IMR-90 (cell line): ENCODE data around the gene CHN1. TPM values are rescaled to one million over a fixed set of nuclear protein-coding genes. Genes with fewer than 3 reads are reported as not detected.
A peak's percentile ranks its signal among the peaks of the same experiment; 100 is the strongest.

Experiments used
- ATAC-seq: fragments of 200-7000 bp; cut with Tn5 transposase; 2 replicates; pipeline ENCODE4 v1.9.1; 2020; ENCODE audit warnings: low read depth, mild to moderate bottlenecking, moderate library complexity
- BruUV-seq: library from RNA; stranded (reverse); fragments of 400-500 nt; replicated peaks from 2 replicates; lab custom pipeline; 2021; lab: Mats Ljungman, UMichigan
- CTCF ChIA-PET: fragments of 300-600 bp; formaldehyde crosslinking; extraction: SDS; loops from one replicate; lab custom pipeline; 2021; ENCODE audit warnings: antibody characterized with exemption; lab: Yijun Ruan, JAX
- POLR2A ChIA-PET: fragments of 300-600 bp; sonication (Branson Sonifier 250); formaldehyde crosslinking; loops from one replicate; lab custom pipeline; 2022; ENCODE audit warnings: antibody characterized with exemption; ENCODE audit not compliant: unreplicated experiment; lab: Charles Lee
- DNase-seq: peaks from one replicate; pipeline ENCODE4 v3.0.0; 2013
- H2AFZ ChIP-seq: replicated peaks from 2 replicates; pipeline ENCODE3; 2013; ENCODE audit warnings: low read length, mild to moderate bottlenecking; ENCODE audit not compliant: poor library complexity
- H2AK5ac ChIP-seq: 2 replicates; pipeline ENCODE4 v1.6.1; 2013; ENCODE audit warnings: low read depth, low read length, inconsistent platforms
- H2AK9ac ChIP-seq: replicated peaks from 2 replicates; pipeline ENCODE3; 2013; ENCODE audit warnings: mild to moderate bottlenecking, low read depth, low read length, moderate library complexity; ENCODE audit not compliant: poor library complexity
- H2BK120ac ChIP-seq: 2 replicates; pipeline ENCODE4 v1.6.1; 2013; ENCODE audit warnings: low read depth, low read length, inconsistent platforms
- H2BK15ac ChIP-seq: 3 replicates; pipeline ENCODE4 v1.6.1; 2013; ENCODE audit warnings: low read depth, low read length, inconsistent platforms
- H2BK20ac ChIP-seq: 2 replicates; pipeline ENCODE4 v1.6.1; 2013; ENCODE audit warnings: low read depth, mild to moderate bottlenecking, inconsistent platforms, low read length, moderate library complexity
- H2BK5ac ChIP-seq: 2 replicates; pipeline ENCODE4 v1.6.1; 2013; ENCODE audit warnings: mild to moderate bottlenecking, low read depth, low read length, inconsistent platforms; ENCODE audit not compliant: poor library complexity, severe bottlenecking
- H3K14ac ChIP-seq: replicated peaks from 2 replicates; pipeline ENCODE4 v1.6.1; 2013; ENCODE audit warnings: low read depth, low read length, inconsistent platforms
- H3K18ac ChIP-seq: 2 replicates; pipeline ENCODE4 v1.6.1; 2013; ENCODE audit warnings: low read depth, low read length, control low read depth
- H3K23ac ChIP-seq: 2 replicates; pipeline ENCODE4 v1.6.1; 2013; ENCODE audit warnings: low read depth, low read length, inconsistent platforms
- H3K27ac ChIP-seq: 2 replicates; pipeline ENCODE4 v1.5.1; 2013; ENCODE audit warnings: mild to moderate bottlenecking, control low read depth, low read length; ENCODE audit not compliant: insufficient read depth
- H3K27me3 ChIP-seq: 2 replicates; pipeline ENCODE4 v1.6.1; 2013; ENCODE audit warnings: low read length; ENCODE audit not compliant: control insufficient read depth, insufficient read depth
- H3K36me3 ChIP-seq: 2 replicates; pipeline ENCODE4 v1.6.1; 2013; ENCODE audit warnings: low read length, mixed read lengths; ENCODE audit not compliant: control insufficient read depth, insufficient read depth
- H3K4ac ChIP-seq: 2 replicates; pipeline ENCODE4 v1.6.1; 2013; ENCODE audit warnings: low read depth, low read length, inconsistent platforms
- H3K4me1 ChIP-seq: 2 replicates; pipeline ENCODE4 v1.6.1; 2013; ENCODE audit warnings: low read length, mixed read lengths; ENCODE audit not compliant: control insufficient read depth, insufficient read depth
- H3K4me2 ChIP-seq: 2 replicates; pipeline ENCODE4 v1.6.1; 2013; ENCODE audit warnings: low read depth, mild to moderate bottlenecking, control low read depth, low read length, moderate library complexity
- H3K4me3 ChIP-seq: 2 replicates; pipeline ENCODE4 v1.5.1; 2013; ENCODE audit warnings: low read depth, mild to moderate bottlenecking, control low read depth, low read length, moderate library complexity; ENCODE audit not compliant: insufficient read depth
- H3K56ac ChIP-seq: 2 replicates; pipeline ENCODE4 v1.6.1; 2013; ENCODE audit warnings: low read length, inconsistent platforms; ENCODE audit not compliant: insufficient read depth; ENCODE audit errors: extremely low read depth
- H3K79me1 ChIP-seq, 2 experiments: 2 replicates each; pipeline ENCODE4 v1.6.1; 2013; ENCODE audit warnings: low read length in 2 of 2, inconsistent platforms in 1 of 2, low read depth in 1 of 2
- H3K9ac ChIP-seq: 2 replicates; pipeline ENCODE4 v1.6.1; 2013; ENCODE audit warnings: low read depth, low read length, control low read depth
- H3K9me1 ChIP-seq: 2 replicates; pipeline ENCODE4 v1.6.1; 2013; ENCODE audit warnings: low read length, inconsistent platforms; ENCODE audit not compliant: insufficient read depth
- H3K9me3 ChIP-seq: 2 replicates; pipeline ENCODE4 v1.6.1; 2013; ENCODE audit warnings: low read length; ENCODE audit not compliant: control insufficient read depth, insufficient read depth
- H4K20me1 ChIP-seq: 2 replicates; pipeline ENCODE4 v1.6.1; 2013; ENCODE audit warnings: low read length, inconsistent platforms; ENCODE audit not compliant: insufficient read depth
- H4K5ac ChIP-seq: 2 replicates; pipeline ENCODE4 v1.6.1; 2013; ENCODE audit warnings: mild to moderate bottlenecking, low read depth, low read length, control low read depth
- H4K8ac ChIP-seq, 2 experiments: 2 replicates each; pipeline ENCODE4 v1.6.1; 2013; ENCODE audit warnings: low read depth in 2 of 2, low read length in 2 of 2, control low read depth in 1 of 2, inconsistent platforms in 1 of 2
- H4K91ac ChIP-seq: 2 replicates; pipeline ENCODE4 v1.6.1; 2013; ENCODE audit warnings: low read depth, low read length, inconsistent platforms; ENCODE audit not compliant: insufficient read depth
- BHLHE40 ChIP-seq: fragments of 150-350 bp; IDR thresholded peaks from 2 replicates; pipeline ENCODE4 v1.6.1; 2016; ENCODE audit warnings: mild to moderate bottlenecking, low read depth, low read length
- CEBPB ChIP-seq: IDR thresholded peaks from 2 replicates; pipeline ENCODE4 v1.6.1; 2012; ENCODE audit warnings: low read depth, low read length, improper control_type of control experiment
- CHD1 ChIP-seq: IDR thresholded peaks from 2 replicates; pipeline ENCODE4 v1.6.1; 2012; ENCODE audit warnings: low read depth, low read length, improper control_type of control experiment
- FOS ChIP-seq: fragments of 150-350 bp; IDR thresholded peaks from 2 replicates; pipeline ENCODE4 v1.6.1; 2016; ENCODE audit warnings: low read depth, low read length
- MAFK ChIP-seq: IDR thresholded peaks from 2 replicates; pipeline ENCODE4 v1.6.1; 2012; ENCODE audit warnings: low read depth, low read length, improper control_type of control experiment
- MAZ ChIP-seq: IDR thresholded peaks from 2 replicates; pipeline ENCODE4 v1.6.1; 2012; ENCODE audit warnings: low read depth, mild to moderate bottlenecking, low read length, improper control_type of control experiment, moderate library complexity, borderline replicate concordance
- MXI1 ChIP-seq: IDR thresholded peaks from 2 replicates; pipeline ENCODE4 v1.6.1; 2012; ENCODE audit warnings: low read depth, mild to moderate bottlenecking, low read length, moderate library complexity, borderline replicate concordance
- NFE2L2 ChIP-seq: fragments of 150-350 bp; IDR thresholded peaks from 2 replicates; pipeline ENCODE4 v1.6.1; 2016; ENCODE audit warnings: low read depth, mild to moderate bottlenecking, low read length
- POLR2A ChIP-seq: IDR thresholded peaks from 2 replicates; pipeline ENCODE4 v1.6.1; 2012; ENCODE audit warnings: mild to moderate bottlenecking, low read depth, low read length
- RCOR1 ChIP-seq: IDR thresholded peaks from 2 replicates; pipeline ENCODE4 v1.6.1; 2012; ENCODE audit warnings: mild to moderate bottlenecking, low read length, improper control_type of control experiment; ENCODE audit not compliant: insufficient replicate concordance
- RFX5 ChIP-seq: IDR thresholded peaks from 2 replicates; pipeline ENCODE4 v1.8.0; 2012; ENCODE audit warnings: low read depth, mild to moderate bottlenecking, low read length, moderate library complexity
- SMC3 ChIP-seq: fragments of 150-350 bp; IDR thresholded peaks from 2 replicates; pipeline ENCODE4 v1.6.1; 2016; ENCODE audit warnings: low read depth, mild to moderate bottlenecking, antibody characterized with exemption, low read length, moderate library complexity
- WGBS, 2 experiments: methylation state at CpG; one replicate each; pipeline versions ENCODE4 v1.1.5 to v1.1.7; 2013; ENCODE audit warnings: missing lambda C conversion rate in 2 of 2; ENCODE audit not compliant: insufficient read length in 1 of 2; ENCODE audit errors: extremely low coverage in 2 of 2; 5-methylcytosine and 5-hydroxymethylcytosine counted together
- dilution Hi-C: fragments of 300-500 bp; cut with HindIII; formaldehyde crosslinking; loops from one replicate; pipeline ENCODE4 v1.14.3; 2018; ENCODE audit warnings: low sequenced_read_pairs; ENCODE audit not compliant: unreplicated experiment
- in situ Hi-C: fragments of 300-500 bp; cut with MboI; formaldehyde crosslinking; loops from 3 replicates; pipeline ENCODE4 v1.14.3; 2019; ENCODE audit warnings: low sequenced_read_pairs, inconsistent platforms, mixed read lengths
- intact Hi-C: fragments of 100-400 bp; cut with micrococcal nuclease; formaldehyde crosslinking; loops from 2 replicates; pipeline ENCODE4 v1.10.0; 2022
- polyA plus RNA-seq, 3 experiments: library from polyadenylated mRNA; depleted of rRNA; stranded (reverse); fragments of >200 nt; gene quantifications; 2 replicates each; pipeline ENCODE4 v1.2.3, GENCODE V29; 2012; ENCODE audit warnings: low replicate concordance in 1 of 3
- total RNA-seq: library from RNA; depleted of rRNA; stranded (reverse); fragments of >200 nt; gene quantifications from 2 replicates; pipeline ENCODE4 v1.2.3, GENCODE V29; 2012
- TF ChIP-seq, protein P1 (sequence below): fragments of 150-350 bp; IDR thresholded peaks from 2 replicates; pipeline ENCODE4 v1.6.1; 2017; ENCODE audit warnings: mild to moderate bottlenecking, antibody characterized with exemption, low read length, low read depth
- TF ChIP-seq, protein P2 (sequence below): conservative IDR thresholded peaks from 2 replicates; pipeline ENCODE4 v1.5.1; 2012; ENCODE audit warnings: mild to moderate bottlenecking, low read depth, low read length, improper control_type of control experiment
- TF ChIP-seq, protein P3 (sequence below): fragments of 150-350 bp; IDR thresholded peaks from 2 replicates; pipeline ENCODE4 v1.6.1; 2016; ENCODE audit warnings: low read depth, mild to moderate bottlenecking, low read length, moderate library complexity, borderline replicate concordance

The CHN1 gene
- total and polyA plus RNA-seq, 2 of the 4 experiments (the other 2 are of a cell fraction) = 58.4 to 66.9 TPM

DNA sequence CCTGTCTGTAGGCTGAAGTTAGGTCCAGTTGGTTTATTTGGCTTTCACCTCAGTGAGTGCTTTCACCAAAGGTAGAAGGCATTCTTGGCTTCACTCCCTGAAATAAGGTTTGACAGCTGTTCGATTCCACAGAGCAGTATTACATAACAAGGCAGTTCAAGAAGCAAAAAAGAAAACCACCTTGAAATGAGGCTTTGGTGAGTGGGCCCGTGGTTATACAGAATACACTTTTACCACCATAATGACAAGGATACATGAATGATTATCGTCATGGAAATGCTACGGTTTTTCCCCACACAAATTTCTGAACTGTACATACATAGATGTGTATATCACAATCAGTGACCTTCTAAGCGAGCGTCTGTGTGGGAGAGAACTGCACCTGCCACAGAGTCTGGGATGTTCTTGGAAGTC, 160.9 kb downstream of the CHN1 start:
- Histone ChIP-seq H3K9ac (peak overlapping the region; percentile 16; the same call in 1 of the 2 replicates), H4K8ac (peak overlapping the region; percentile 30 to 36; a peak in 3 of 4 replicates), H3K14ac (peak overlapping the region; percentile 10), H3K4me1 (peaks cover 13% of the 10 kb centered on the region), H4K91ac (peak overlapping the region; percentile 77), H2BK5ac (peak overlapping the region; percentile 89), H2BK120ac (peak overlapping the region; percentile 39; the same call in 1 of the 2 replicates), H2BK15ac (peak overlapping the region; percentile 45; the same call in 1 of the 3 replicates), H3K4me3 (peak overlapping the region; percentile 65; the same call in 1 of the 2 replicates), H2AK5ac (peak overlapping the region; percentile 27; the same call in 1 of the 2 replicates), H2BK20ac (peak overlapping the region; percentile 30; the same call in 1 of the 2 replicates), H3K9me1 (peaks cover 11% of the 10 kb centered on the region), H4K20me1 (no peaks in the 10 kb centered on the region), H2AK9ac (no peak overlapping the region), H3K18ac (peak overlapping the region; percentile 75; the same call in 1 of the 2 replicates), H3K27me3 (no peaks in the 10 kb centered on the region), H3K27ac (peak overlapping the region; percentile 35; the same call in 1 of the 2 replicates), H4K5ac (peak overlapping the region; percentile 60; the same call in 1 of the 2 replicates), H2AFZ (no peak overlapping the region), H3K4ac (peak overlapping the region; percentile 41; the same call in 1 of the 2 replicates), H3K9me3 (no peaks in the 10 kb centered on the region), H3K4me2 (peak overlapping the region; percentile 83), H3K36me3 (no peaks in the 10 kb centered on the region), H3K23ac (peak overlapping the region; percentile 62), H3K79me1 (peaks cover 8 to 39% of the 10 kb centered on the region in 2 experiments), H3K56ac (no peak overlapping the region)
- POLR2A ChIA-PET = interaction anchor here (0.5 to 0.7 kb wide), 3 partner anchors 11 to 339 kb away, joined by 3 to 4 read pairs (median 4); no protein-coding TSS in a partner anchor
- DNase-seq (no peak), ATAC-seq (no peak)
- in situ Hi-C loops = loop anchor here (5.0 kb wide), 1 partner anchor 67 kb away; no protein-coding TSS in a partner anchor
- no CpG with 5 or more reads among the region's 6 CpGs for WGBS, 2 experiments
- dilution Hi-C loops = no loop called here
- BruUV-seq = no TSS peak
- CTCF ChIA-PET = no interaction called here
- intact Hi-C loops = no loop called here
- TF ChIP-seq, protein P1, sequence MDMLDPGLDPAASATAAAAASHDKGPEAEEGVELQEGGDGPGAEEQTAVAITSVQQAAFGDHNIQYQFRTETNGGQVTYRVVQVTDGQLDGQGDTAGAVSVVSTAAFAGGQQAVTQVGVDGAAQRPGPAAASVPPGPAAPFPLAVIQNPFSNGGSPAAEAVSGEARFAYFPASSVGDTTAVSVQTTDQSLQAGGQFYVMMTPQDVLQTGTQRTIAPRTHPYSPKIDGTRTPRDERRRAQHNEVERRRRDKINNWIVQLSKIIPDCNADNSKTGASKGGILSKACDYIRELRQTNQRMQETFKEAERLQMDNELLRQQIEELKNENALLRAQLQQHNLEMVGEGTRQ = no peak
- TF ChIP-seq FOS (no peak), CEBPB (no peak), NFE2L2 (no peak), RFX5 (no peak), RCOR1 (no peak), SMC3 (no peak), POLR2A (no peak), MAZ (no peak), MXI1 (no peak), MAFK (no peak), BHLHE40 (no peak), CHD1 (no peak)
- TF ChIP-seq, protein P2, sequence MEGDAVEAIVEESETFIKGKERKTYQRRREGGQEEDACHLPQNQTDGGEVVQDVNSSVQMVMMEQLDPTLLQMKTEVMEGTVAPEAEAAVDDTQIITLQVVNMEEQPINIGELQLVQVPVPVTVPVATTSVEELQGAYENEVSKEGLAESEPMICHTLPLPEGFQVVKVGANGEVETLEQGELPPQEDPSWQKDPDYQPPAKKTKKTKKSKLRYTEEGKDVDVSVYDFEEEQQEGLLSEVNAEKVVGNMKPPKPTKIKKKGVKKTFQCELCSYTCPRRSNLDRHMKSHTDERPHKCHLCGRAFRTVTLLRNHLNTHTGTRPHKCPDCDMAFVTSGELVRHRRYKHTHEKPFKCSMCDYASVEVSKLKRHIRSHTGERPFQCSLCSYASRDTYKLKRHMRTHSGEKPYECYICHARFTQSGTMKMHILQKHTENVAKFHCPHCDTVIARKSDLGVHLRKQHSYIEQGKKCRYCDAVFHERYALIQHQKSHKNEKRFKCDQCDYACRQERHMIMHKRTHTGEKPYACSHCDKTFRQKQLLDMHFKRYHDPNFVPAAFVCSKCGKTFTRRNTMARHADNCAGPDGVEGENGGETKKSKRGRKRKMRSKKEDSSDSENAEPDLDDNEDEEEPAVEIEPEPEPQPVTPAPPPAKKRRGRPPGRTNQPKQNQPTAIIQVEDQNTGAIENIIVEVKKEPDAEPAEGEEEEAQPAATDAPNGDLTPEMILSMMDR = no peak
- TF ChIP-seq, protein P3, sequence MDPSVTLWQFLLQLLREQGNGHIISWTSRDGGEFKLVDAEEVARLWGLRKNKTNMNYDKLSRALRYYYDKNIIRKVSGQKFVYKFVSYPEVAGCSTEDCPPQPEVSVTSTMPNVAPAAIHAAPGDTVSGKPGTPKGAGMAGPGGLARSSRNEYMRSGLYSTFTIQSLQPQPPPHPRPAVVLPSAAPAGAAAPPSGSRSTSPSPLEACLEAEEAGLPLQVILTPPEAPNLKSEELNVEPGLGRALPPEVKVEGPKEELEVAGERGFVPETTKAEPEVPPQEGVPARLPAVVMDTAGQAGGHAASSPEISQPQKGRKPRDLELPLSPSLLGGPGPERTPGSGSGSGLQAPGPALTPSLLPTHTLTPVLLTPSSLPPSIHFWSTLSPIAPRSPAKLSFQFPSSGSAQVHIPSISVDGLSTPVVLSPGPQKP = no peak
